ENCODE data around the gene ATP1A1.

ATP1A1 gene

GRCh38 chr1:116345011-116345410 is 28.0 kb upstream of the ATP1A1 start:
- DNase-seq (ENCODE audit: low spot score) = no peak

- DNase-seq (ENCODE audit: low spot score) = no peak
Measured at GRCh38 chr1:116345843-116346242, 27.2 kb upstream of the ATP1A1 start.

GRCh38 chr1:116346943-116347673 is 25.9 kb upstream of the ATP1A1 start:
- no peak for DNase-seq (ENCODE audit: low spot score)

GRCh38 chr1:116347696-116348095 is 25.3 kb upstream of the ATP1A1 start:
- no peak for DNase-seq (ENCODE audit: low spot score)

- no peak for DNase-seq (ENCODE audit: low spot score)
Measured at GRCh38 chr1:116350097-116350645, 22.9 kb upstream of the ATP1A1 start.

GRCh38 chr1:116351914-116352313 is 21.1 kb upstream of the ATP1A1 start:
- DNase-seq (ENCODE audit: low spot score) = no peak

GRCh38 chr1:116352349-116352813 is 20.7 kb upstream of the ATP1A1 start:
- DNase-seq (ENCODE audit: low spot score) = no peak

GRCh38 chr1:116353155-116353554 is 19.9 kb upstream of the ATP1A1 start:
- no peak for DNase-seq (ENCODE audit: low spot score)

GRCh38 chr1:116356067-116356466 is 17.0 kb upstream of the ATP1A1 start:
- DNase-seq (ENCODE audit: low spot score) = no peak

GRCh38 chr1:116356673-116357072 is 16.4 kb upstream of the ATP1A1 start:
- DNase-seq (ENCODE audit: low spot score) = no peak

- DNase-seq (ENCODE audit: low spot score) = no peak
Measured at GRCh38 chr1:116357487-116357886, 15.6 kb upstream of the ATP1A1 start.

GRCh38 chr1:116359060-116359830 is 13.8 kb upstream of the ATP1A1 start:
- no peak for DNase-seq (ENCODE audit: low spot score)

- DNase-seq (ENCODE audit: low spot score) = no peak
Measured at GRCh38 chr1:116359871-116360270, 13.2 kb upstream of the ATP1A1 start.

GRCh38 chr1:116360429-116361173 is 12.4 kb upstream of the ATP1A1 start:
- no peak for DNase-seq (ENCODE audit: low spot score)

- no peak for DNase-seq (ENCODE audit: low spot score)
Measured at GRCh38 chr1:116361648-116362047, 11.4 kb upstream of the ATP1A1 start.

- DNase-seq (ENCODE audit: low spot score) = no peak
Measured at GRCh38 chr1:116362050-116362449, 11.0 kb upstream of the ATP1A1 start.

- DNase-seq (ENCODE audit: low spot score) = no peak
Measured at GRCh38 chr1:116365353-116365780, 7.7 kb upstream of the ATP1A1 start.

- DNase-seq (ENCODE audit: low spot score) = no peak
Measured at GRCh38 chr1:116365857-116366256, 7.2 kb upstream of the ATP1A1 start.

GRCh38 chr1:116367256-116367945 is 5.6 kb upstream of the ATP1A1 start:
- no peak for DNase-seq (ENCODE audit: low spot score)

GRCh38 chr1:116368241-116368640 is 4.8 kb upstream of the ATP1A1 start:
- DNase-seq (ENCODE audit: low spot score) = no peak

GRCh38 chr1:116370181-116370580 is 2.9 kb upstream of the ATP1A1 start:
- no peak for DNase-seq (ENCODE audit: low spot score)

GRCh38 chr1:116371752-116372151 is 1.3 kb upstream of the ATP1A1 start:
- no peak for DNase-seq (ENCODE audit: low spot score)

Measured in putamen (tissue), 1 donor.